ENCODE results near the gene SEC62.

The SEC62 gene

DNA sequence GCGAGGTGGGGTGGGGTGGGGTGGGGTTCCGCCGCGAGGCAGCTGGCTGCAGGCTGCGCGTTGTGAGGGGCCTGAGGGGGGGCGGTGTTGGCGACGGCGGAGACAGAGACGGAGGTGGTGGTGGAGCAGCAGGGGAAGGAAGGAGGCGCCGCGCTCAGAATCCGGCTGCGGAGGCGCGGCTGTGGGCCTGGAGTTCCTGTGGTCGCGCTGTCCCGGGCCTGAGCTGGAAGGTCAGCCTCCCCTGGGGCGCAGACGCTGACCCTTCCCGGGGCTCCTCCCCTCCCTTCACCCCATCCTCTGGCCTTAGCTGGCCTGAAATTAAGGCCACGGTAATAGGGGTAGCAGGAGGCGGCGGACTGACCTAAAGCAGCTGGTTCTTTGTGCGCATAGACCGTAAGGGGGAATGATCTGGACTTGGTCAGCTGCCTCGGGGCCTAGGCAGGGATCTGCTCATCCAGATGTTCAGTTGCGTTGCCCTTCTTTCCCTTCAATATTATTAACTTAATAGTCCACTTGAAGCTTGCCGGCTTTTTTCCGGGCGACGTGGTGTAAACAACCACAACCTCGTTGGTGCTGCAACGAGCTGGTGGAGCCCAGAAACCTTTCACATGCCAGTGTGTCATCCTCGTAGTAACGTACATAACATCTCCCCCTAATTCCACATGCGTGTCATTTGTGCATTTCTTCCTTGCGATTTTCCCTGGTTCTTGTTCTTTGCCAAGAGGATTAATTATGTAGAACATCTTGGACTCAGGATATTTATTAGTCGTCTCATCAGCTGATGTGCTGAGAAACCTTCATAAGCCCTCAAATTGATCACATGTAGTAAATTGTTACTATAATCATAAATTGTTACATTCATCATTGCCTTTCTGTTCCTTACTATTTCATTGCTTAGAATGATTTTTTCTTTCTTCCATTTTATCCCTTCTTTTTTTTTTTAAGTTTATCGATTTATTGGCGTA lies 626 bp downstream of the SEC62 start:
- DNase-seq, result peak; percentile 12

DNA sequence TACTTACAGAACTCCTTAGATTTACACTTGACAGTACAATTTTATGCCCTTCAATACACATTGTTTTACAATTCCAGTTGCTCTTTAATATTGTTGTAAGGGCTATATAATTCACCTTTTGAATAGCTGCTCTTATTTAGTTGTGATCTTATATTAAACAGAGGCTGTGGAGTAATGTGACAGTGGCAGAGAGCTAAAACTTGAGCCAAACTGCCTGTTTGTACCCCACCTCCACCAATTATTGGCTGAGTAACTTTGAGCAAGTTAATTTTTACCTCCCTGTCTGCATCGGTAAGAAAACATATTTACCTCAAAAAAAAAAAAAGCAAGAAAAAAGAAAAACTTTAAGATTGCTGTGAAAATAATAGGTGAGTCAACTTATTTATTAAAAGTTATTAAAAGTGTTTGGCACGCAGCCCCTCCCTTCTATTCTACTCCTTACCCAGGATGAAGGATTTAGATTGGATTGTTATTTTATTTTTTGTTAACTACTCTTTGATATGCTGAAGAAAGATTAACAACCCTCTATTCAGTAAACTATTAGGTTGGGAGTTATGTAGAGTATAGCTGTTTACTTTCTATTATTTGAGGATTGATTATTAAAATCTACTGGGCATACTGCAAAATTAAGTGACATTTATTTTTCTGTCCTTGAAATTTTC lies 1.7 kb downstream of the SEC62 start:
- no peak for DNase-seq

DNA sequence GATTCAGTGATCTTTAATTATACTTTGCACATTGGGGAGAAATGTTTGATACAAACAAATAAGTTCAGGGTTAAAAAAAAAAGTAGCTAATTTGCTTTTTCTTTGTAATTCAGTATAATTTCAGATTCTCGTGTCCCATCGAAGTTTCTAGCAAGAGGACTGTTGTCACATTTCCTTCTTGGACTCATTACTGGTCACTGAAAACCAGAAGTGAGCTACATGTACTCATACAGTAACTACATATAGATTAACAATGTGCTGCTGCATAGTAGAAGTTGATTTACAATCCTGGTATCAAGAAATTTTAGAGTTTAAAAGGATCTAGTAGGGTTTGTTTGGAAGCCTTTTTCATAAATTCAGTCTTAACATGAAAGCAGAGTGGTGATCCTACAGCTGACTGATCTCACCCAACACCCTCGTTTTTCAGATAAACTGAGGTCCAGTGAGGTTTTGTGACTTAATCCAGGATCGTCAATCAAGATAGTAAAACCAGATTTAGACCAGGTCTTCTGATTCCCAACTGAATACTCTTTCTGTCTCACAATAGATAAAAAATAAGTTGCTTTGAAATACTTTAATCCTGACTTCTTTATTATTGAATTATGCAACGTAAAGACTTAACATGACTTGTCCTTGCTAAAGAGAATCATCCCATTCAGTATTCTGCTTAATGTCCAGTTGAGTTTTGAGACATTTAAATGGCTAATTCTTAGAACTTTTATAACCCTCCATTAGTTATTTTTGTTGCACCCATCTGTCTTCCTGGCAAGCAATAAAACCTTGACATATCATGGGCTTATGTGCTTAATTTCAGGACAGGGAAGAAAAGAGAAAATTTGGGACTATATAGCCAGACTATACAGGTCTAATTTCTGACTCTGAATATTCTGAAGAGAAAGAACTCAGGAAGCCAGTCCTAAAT lies 2.8 kb downstream of the SEC62 start:
- no peak for DNase-seq

DNA sequence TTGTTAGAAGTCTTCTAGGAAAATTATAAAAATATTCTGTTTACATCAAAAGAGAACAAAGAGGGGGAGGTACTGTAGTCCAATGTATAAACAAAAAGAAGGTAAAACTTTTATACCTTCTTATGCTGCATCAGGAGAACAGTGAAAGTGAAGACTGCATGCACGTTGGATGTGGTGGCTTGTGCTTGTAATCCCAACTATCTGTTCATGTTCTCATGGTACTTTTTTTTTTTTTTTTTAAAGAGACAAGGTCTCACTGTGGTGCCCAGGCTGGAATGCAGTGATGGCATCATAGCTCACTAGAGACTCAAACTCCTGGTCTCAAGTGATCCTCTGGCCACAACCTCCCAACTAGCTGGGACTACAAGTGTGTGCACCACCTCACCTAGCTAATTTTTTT lies 4.2 kb downstream of the SEC62 start:
- DNase-seq, result no peak

DNA sequence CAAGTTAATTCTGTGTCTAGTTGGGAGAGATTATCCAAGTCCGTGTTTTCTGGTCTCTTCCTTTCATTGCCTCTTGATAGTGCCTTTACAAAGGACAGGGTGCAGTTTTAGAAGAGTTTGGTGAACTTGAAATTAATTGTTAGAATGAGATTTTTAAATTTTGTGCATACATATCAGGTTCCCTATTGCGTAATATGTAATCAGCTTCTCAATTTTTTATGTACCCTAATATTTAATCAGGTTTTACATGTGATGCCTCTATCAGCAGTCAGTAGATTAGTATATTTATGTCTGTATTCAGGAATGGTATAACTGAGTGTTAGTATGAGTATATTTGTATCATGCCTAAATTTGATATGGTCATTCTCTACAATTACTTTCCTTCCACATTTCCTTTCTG lies 4.9 kb downstream of the SEC62 start:
- DNase-seq, result no peak

DNA sequence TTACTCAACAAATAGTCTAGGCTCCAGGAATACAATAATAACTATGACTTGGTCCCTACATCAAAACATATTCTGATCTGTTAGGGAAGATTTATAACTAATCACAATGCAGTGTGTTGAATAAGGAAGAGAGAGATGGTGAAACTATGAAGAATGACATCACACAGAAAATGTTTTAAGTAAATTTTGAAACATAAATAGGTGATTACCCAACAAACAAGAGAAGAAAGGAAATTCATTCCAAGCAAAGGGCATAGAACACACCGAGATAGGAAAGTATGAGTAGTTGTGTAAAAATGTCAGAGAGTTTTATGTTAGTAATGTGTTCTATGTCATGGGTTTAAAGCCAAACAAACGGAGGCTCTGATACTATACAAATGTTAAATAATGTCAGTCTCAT lies 13.4 kb downstream of the SEC62 start:
- no peak for DNase-seq

DNA sequence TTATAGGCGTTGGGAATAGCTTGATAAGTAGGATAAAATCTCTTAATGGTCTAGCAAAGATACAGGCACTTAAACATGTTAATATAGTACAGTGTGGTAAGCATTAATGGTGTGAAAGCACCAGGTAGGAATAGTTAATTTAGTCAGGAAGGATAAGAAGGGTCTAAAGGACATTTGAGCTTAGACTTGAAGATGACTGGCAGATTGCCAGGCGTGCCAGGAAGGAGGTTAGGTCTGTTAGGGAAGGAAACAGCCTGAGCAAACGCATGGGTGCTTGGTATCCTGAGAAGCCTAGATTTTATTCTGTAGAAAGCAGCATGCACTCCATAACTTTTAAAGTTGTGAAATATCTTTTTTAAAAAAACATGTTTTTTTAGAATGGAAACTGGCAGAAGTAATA lies 17.7 kb downstream of the SEC62 start:
- DNase-seq, result no peak

DNA sequence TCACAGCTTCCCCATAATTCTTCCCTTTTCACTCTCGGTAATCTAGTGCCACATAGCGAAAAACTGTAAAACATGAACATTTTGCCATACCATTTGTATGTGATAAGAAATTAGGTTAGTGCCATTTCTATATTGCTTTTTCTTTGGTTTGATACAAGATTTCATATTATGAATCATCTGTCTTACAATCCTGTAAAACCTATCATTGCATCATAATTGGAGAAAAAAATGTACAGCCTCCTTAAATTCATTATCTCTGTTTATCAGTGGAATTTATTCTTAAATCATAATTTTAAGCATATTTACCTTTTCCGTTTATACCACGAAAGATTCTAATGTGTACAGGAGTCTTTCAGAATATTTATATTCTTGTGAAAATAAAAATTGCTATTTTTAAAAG lies 23.8 kb downstream of the SEC62 start:
- no peak for DNase-seq

DNA sequence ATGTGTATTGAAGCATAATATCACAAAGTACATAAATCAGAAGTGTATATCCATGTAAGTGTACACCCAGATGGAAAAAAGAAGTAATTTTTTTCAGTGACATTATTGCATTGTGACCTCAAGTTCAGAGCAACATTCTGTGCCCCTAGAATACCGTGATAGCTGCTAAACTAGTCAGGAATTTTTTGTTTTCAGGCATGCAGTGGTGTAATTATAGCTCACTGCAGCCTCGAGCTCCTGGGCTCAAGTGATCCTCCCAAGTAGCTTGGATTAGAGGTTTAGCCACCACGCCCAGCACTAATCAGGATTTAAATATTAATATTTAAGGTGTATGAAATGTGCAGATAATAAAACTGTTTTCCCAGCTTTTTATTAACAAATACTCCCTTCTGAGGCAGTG lies 25.5 kb downstream of the SEC62 start:
- DNase-seq, result no peak

DNA sequence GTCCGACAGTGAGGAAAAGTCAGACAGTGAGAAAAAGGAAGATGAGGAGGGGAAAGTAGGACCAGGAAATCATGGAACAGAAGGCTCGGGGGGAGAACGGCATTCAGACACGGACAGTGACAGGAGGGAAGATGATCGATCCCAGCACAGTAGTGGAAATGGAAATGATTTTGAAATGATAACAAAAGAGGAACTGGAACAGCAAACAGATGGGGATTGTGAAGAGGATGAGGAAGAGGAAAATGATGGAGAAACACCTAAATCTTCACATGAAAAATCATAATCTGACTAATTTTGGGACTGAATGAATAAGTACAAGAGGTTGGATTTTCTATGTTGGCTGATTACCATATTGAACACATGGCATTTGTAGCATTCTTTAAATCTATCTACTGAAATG lies 26.2 kb downstream of the SEC62 start:
- no peak for DNase-seq

DNA sequence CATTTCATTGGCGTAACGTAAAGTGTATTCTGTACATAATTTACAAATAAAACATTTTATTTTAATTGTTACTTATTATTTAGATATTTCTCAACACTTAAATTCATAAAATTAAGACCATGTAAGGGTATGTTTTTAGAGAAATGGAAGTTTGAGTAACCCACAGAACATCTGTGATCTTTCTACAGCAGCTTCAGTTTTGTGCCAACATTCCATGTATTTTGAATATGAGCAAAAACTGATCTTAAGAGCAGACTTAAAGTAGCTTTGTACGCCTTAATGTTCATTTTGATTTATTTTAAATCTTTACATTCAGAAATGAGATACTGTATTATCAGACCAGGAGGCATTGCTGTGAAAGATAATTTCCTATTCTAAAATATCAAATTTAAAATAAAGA lies 27.2 kb downstream of the SEC62 start:
- no peak for DNase-seq

DNA sequence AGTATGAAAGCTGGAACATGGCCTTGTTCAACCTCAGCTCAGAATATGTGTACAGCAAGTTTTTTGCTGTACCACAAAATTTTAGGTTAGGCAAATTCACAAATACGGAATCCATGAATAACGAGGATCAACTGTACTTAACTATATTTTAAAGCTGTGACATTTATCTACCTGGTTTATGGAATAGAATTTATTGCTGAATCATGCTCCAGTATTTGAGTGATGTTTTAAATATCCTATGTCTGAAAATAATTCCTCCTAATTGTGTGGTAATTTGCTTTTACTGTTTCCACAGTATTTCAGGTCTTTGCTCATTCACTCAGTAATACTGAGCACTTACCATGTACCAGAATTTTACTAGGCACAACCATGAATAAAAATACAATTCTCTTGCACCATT lies 29.5 kb downstream of the SEC62 start:
- no peak for DNase-seq

DNA sequence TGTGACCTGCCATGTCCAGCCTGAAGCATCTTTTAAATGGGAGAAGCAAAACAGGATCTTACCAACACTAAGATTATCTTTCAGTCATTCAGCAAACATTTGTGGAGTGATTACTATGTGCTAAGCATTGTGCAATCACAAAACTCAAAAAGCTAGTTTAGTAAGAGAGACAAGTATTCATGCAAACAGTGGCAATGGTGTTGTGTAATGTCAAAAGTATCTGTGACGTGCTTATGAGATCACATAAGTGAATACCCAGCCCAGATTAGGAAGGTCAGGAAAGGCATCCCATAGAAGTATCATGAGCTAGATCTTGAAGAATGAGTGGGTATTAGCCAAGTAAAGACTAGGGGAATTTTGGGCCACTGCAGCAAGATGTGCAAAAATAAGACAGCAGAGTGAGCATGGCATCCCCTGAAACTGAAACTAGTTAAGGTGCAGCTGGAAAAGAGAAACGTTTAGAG lies 32.1 kb downstream of the SEC62 start:
- DNase-seq, result no peak

DNA sequence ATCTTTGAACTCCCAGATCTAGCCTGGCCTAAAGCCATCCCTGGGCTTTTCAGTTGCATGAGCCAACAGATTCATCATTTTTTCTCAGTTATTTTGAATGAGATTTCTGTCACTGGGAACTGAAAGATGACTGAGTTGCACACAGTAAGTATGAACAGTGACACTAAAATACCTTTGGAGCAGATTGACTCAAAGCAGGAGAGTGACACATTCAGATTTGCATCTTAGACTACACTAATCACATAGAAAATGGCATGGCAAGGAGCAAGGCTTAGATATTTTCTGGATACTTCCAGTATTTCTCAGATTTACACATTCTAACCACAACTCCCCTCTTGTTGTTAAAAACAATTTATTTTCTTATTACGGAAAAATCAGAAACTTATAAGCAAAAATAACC lies 32.8 kb downstream of the SEC62 start:
- no peak for DNase-seq

DNA sequence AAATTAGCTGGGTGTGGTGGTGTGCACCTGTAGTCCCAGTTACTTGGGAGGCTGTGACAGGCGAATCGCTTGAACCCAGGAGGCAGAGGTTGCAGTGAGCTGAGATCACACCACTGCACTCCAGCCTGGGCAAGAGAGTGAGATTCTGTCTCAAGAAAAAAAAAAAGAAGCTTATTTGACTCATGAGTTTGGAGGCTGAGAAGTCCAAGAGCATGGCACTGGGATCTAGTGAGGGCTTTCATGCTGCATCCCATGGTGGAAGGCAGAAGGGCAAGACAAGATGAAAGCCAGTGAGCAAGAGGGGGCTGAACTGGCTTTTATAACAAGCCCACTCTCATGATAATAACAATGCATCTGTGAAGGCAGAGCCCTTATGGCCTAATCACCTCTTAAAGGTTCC lies 33.4 kb downstream of the SEC62 start:
- no peak for DNase-seq

DNA sequence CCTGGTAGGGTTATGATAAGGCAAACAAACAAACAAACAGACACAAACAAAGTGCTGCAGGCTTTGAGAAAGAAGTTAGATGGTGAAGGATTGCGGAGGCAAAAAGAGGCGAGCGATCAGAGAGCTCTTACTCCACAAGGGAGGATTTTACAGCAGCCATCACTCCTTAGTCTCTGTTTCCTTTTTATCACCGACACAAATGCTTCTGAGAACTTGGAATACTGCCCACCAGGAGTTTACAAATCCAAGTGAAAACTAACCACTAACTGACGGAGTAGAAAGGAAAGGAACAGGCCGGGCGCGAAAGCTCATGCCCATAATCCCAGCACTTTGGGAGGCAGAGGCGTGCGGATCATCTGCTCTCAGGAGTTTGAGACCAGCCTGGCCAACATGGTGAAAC lies 35.6 kb downstream of the SEC62 start:
- no peak for DNase-seq

DNA sequence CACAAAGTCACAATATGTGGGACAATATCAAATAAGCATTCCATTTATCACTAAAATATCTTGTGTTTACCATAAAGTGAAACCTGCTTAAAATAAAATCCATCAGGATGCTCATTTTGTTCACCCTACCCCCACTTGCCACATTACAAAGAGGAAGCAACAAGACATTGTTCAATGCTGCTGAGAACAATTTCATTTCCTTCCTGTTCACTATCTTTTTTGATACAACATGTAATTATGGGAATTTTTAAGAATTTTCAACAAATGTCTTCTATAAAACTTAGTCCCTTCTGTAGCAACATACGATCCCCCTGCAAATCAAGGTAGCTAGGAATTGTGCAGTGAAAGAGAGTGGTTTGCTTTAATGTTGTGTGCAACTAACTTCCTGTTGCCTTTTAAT lies 36.3 kb downstream of the SEC62 start:
- DNase-seq, result no peak

DNA sequence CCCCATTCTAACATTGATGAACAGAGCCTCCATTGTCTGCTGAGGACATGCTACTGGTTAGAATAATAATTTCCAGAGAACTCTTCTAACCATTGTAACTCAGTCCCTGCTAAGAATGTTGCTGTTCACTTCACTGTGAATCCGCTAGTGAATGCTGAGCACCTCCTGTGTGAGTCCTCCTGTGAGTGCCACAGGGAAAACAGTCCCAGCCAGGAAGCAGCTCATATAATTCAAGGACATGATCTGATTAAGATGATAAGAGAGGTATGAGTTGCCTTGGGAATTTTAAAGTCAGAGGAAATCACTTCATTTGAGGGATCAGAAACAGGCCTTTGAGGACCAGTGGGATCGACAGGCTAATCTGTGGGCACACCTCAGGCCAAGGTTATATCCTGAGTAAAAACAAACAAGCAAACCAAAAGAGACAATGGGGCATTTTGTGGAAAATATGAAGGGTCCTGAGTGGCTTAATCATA lies 37.3 kb downstream of the SEC62 start:
- DNase-seq, result no peak

DNA sequence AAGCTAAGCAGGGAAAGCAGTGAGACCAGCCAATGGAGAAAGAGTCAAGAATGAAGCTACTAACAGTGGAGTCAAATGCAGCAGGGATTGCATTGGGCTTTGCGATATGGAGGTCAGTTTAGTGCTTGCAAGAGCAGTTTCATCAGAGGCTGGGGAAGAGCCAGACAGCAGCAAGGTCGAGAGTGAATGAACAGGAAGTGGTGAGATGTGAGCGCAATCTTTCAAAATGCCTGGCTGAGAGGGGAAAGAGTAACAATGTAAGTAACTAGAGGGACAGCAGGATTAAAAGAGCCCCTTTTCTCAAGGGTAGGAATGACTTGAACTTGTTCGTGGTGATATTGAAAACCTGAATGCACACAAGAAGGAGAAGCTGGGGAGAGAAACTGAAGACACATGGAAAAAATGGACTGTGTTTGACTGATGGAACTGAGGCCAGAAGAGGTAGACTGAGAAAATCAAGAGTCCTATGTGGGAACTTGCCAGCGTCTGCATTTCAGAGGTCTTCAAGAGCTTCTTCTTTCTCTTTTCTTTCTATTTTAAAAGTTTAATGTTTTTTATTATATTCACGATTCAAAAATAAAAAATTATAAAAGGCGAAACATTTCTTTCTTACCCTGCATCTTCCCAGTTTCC lies 40.5 kb downstream of the SEC62 start:
- DNase-seq, result no peak

DNA sequence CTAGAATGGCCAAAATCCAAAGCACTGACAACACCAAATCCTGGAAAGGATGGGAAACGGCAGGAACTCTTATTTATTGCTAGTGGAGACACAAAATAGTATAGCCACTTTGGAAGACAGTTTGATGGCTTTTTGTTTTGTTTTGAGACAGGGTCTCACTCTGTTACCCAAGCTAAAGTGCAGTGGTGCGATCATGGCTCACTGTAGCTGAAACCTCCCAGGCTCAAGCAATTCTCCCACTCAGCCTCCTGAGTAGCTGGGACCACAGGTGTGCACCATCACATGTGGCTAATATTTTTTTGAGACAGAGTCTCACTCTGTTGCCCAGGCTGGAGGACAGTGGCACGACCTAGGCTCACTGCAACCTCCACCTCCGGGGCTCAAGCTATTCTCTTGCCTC lies 43.9 kb downstream of the SEC62 start:
- DNase-seq, result no peak

DNA sequence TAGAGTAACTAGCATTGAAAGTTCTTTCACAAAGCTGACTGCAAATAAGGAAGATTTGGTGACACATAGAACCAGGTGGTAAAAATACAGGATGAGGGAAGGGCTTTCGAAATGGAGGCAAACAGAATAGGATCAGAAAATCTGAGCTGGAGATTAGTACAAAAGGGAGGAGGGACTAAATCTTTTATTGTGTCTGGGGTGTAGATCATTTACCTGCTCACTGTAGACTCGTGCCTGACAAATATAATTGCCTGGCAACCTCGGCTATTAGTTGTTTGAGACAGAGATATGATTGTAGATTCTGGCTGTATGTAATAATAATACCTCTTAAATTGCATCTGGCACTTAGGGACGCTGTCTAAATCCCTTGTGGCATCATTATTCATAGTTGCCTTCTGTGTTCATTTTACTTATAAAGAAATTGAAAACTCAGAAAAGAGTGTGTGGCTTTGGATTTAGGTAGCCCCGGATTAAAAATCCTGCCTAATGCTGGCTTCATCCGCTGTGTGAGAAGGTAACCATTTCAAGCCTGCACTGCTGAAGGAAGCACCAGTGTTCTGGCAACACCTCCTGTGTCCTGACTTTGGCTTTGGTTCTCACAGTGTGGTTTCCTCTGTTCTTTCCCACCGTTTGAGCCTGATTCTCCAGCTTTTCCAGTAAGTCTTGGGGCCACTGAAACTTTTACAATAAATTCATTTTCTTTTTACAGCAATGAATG lies 46.2 kb downstream of the SEC62 start:
- DNase-seq, result no peak

DNA sequence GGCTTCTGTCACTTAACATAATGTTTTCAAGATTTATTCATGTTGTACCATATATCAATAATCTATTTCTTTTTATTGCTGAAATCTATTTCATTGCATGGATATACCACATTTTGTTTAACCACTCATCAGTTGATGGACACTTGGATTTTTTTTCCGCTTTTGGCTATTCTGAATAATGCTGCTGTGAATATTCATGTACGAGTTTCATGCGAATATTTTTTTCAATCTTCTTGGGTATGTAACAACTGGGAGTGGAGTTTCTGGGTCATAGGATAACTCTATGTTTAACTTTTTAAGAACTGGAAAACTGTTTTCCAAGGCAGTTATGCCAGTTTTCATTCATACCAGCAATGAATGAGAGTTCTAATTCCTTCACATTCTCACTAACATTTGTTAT lies 49.5 kb downstream of the SEC62 start:
- DNase-seq, result no peak
